Measurements from ENCODE around the gene APBB1.

Gene APBB1

GRCh38 chr11:6350043-6350442, 68.9 kb downstream of the APBB1 start:
- DNase-seq = no peak

GRCh38 chr11:6345366-6345765, 73.5 kb downstream of the APBB1 start:
- DNase-seq = no peak
